Measurements from ENCODE around the gene PPARG. TPM values are rescaled to one million over a fixed set of nuclear protein-coding genes. Genes with fewer than 3 reads are reported as not detected.
"Not testable (repeated sequence)": the region's sequence is repeated elsewhere in the genome, so short reads cannot be mapped to it uniquely, and the experiment has no call there.

The PPARG gene
- total RNA-seq, 1 donor from 2014 or later: 128 TPM

GRCh38 chr3:12465836-12466225 lies 177.0 kb downstream of the PPARG start:
- DNase-seq (no peak), ATAC-seq (no peak)
- TF ChIP-seq CTCF (IDR thresholded peaks at IDR 0.05): no peak
- Histone ChIP-seq H3K36me3 (no peaks in the 10 kb centered on the region), H3K9me3 (no peaks in the 10 kb centered on the region), H3K4me1 (peaks cover 11% of the 10 kb centered on the region), H3K4me3 (no peak overlapping the region), H3K27ac (no peak overlapping the region), H3K27me3 (ENCODE audit: low read depth) (no peaks in the 10 kb centered on the region)
- intact Hi-C loops (cut with DNase I): no loop called here

- TF ChIP-seq CTCF (IDR thresholded peaks at IDR 0.05): no peak
- H3K9me3 ChIP-seq: no peaks in the 10 kb centered on the region
- no peak overlapping the region for H3K4me3 ChIP-seq
- H3K36me3 ChIP-seq: no peaks in the 10 kb centered on the region
- H3K4me1 ChIP-seq: peaks cover 2% of the 10 kb centered on the region
- H3K27ac ChIP-seq: no peak overlapping the region
- ATAC-seq (no peak), DNase-seq (no peak)
- no peaks in the 10 kb centered on the region for H3K27me3 ChIP-seq (ENCODE audit: low read depth)
- intact Hi-C loops (cut with DNase I): no loop called here
Observed at GRCh38 chr3:12467746-12468145, 178.9 kb downstream of the PPARG start.

GRCh38 chr3:12468276-12468675 lies 179.4 kb downstream of the PPARG start:
- H3K36me3 ChIP-seq: no peaks in the 10 kb centered on the region
- intact Hi-C loops (cut with DNase I): no loop called here
- H3K4me3 ChIP-seq: no peak overlapping the region
- no peak overlapping the region for H3K27ac ChIP-seq
- DNase-seq (no peak), ATAC-seq (no peak)
- no peaks in the 10 kb centered on the region for H3K9me3 ChIP-seq
- no peaks in the 10 kb centered on the region for H3K27me3 ChIP-seq (ENCODE audit: low read depth)
- H3K4me1 ChIP-seq: no peaks in the 10 kb centered on the region
- TF ChIP-seq CTCF (IDR thresholded peaks at IDR 0.05): no peak

GRCh38 chr3:12468757-12469156 lies 179.9 kb downstream of the PPARG start:
- TF ChIP-seq CTCF (IDR thresholded peaks at IDR 0.05): no peak
- ATAC-seq: no peak
- H3K36me3 ChIP-seq: no peaks in the 10 kb centered on the region
- intact Hi-C loops (cut with DNase I): no loop called here
- H3K27ac ChIP-seq: no peak overlapping the region
- no peaks in the 10 kb centered on the region for H3K9me3 ChIP-seq
- H3K27me3 ChIP-seq (ENCODE audit: low read depth): no peaks in the 10 kb centered on the region
- DNase-seq: no peak
- no peaks in the 10 kb centered on the region for H3K4me1 ChIP-seq
- no peak overlapping the region for H3K4me3 ChIP-seq

GRCh38 chr3:12469222-12469621 lies 180.4 kb downstream of the PPARG start:
- H3K9me3 ChIP-seq; intact Hi-C loops (cut with DNase I); DNase-seq; H3K36me3 ChIP-seq; H3K27ac ChIP-seq; ATAC-seq; H3K4me3 ChIP-seq; H3K4me1 ChIP-seq; H3K27me3 ChIP-seq (ENCODE audit: low read depth): not testable (repeated sequence)

GRCh38 chr3:12470111-12470510 lies 181.2 kb downstream of the PPARG start:
- TF ChIP-seq CTCF (IDR thresholded peaks at IDR 0.05): no peak
- intact Hi-C loops (cut with DNase I): no loop called here

More at GRCh38 chr3:12470111-12470510, 181.2 kb downstream of the PPARG start:
- Histone ChIP-seq H3K27me3 (ENCODE audit: low read depth) (no peaks in the 10 kb centered on the region), H3K27ac (no peak overlapping the region), H3K36me3 (no peaks in the 10 kb centered on the region), H3K9me3 (no peaks in the 10 kb centered on the region), H3K4me3 (no peak overlapping the region), H3K4me1 (no peaks in the 10 kb centered on the region)
- DNase-seq (no peak), ATAC-seq (no peak)

Data from lower lobe of right lung (tissue), 2 donors.